ENCODE results near the gene CRYL1.

The CRYL1 gene

GRCh38 chr13:20402881-20403280 is 122.8 kb downstream of the CRYL1 start:
- Histone ChIP-seq H3K36me3 (ENCODE audit: control insufficient read depth, low read length) (no peaks in the 10 kb centered on the region), H3K27ac (ENCODE audit: low read depth, low read length) (no peak overlapping the region), H3K79me2 (ENCODE audit: control insufficient read depth, low read length) (no peaks in the 10 kb centered on the region), H3K27me3 (ENCODE audit: control insufficient read depth, low read length) (0 out of 2 replicates have a peak, but pooled peaks cover 5% of the 10 kb centered on the region), H3F3A (ENCODE audit: control insufficient read depth, insufficient read depth) (no peaks in the 10 kb centered on the region), H3K4me3 (ENCODE audit: low read length) (no peak overlapping the region), H3K4me2 (ENCODE audit: low read length) (no peak overlapping the region), H3K9me3 (ENCODE audit: control insufficient read depth, insufficient read depth, low read length) (no peaks in the 10 kb centered on the region), H3K4me1 (ENCODE audit: control insufficient read depth, low read length) (no peaks in the 10 kb centered on the region), H4K20me1 (ENCODE audit: control insufficient read depth, insufficient read depth, low read depth, low read length) (no peaks in the 10 kb centered on the region), H3K9me2 (replicated peaks; ENCODE audit: control insufficient read depth, low read length) (no peaks in the 10 kb centered on the region)
- TF ChIP-seq EZH2phosphoT487 (IDR thresholded peaks at IDR 0.05; ENCODE audit: borderline replicate concordance, low read length) (no peak), CTCF (IDR thresholded peaks at IDR 0.05; ENCODE audit: low read depth, low read length, poor library complexity, severe bottlenecking) (no peak)

- Histone ChIP-seq H3K4me1 (ENCODE audit: control insufficient read depth, low read length) (no peaks in the 10 kb centered on the region), H3K79me2 (ENCODE audit: control insufficient read depth, low read length) (no peaks in the 10 kb centered on the region), H4K20me1 (ENCODE audit: control insufficient read depth, insufficient read depth, low read depth, low read length) (no peaks in the 10 kb centered on the region), H3F3A (ENCODE audit: control insufficient read depth, insufficient read depth) (no peaks in the 10 kb centered on the region), H3K27ac (ENCODE audit: low read depth, low read length) (no peak overlapping the region), H3K9me3 (ENCODE audit: control insufficient read depth, insufficient read depth, low read length) (no peaks in the 10 kb centered on the region), H3K27me3 (ENCODE audit: control insufficient read depth, low read length) (0 out of 2 replicates have a peak, but pooled peaks cover 1% of the 10 kb centered on the region), H3K4me2 (ENCODE audit: low read length) (no peak overlapping the region), H3K36me3 (ENCODE audit: control insufficient read depth, low read length) (no peaks in the 10 kb centered on the region), H3K9me2 (replicated peaks; ENCODE audit: control insufficient read depth, low read length) (no peaks in the 10 kb centered on the region), H3K4me3 (ENCODE audit: low read length) (no peak overlapping the region)
- TF ChIP-seq EZH2phosphoT487 (IDR thresholded peaks at IDR 0.05; ENCODE audit: borderline replicate concordance, low read length): no peak
- TF ChIP-seq CTCF (IDR thresholded peaks at IDR 0.05; ENCODE audit: low read depth, low read length, poor library complexity, severe bottlenecking): no peak
Measured at GRCh38 chr13:20401931-20402856, 123.5 kb downstream of the CRYL1 start.

GRCh38 chr13:20401531-20401930 is 124.1 kb downstream of the CRYL1 start:
- no peak overlapping the region for H3K4me2 ChIP-seq (ENCODE audit: low read length)
- H3K27me3 ChIP-seq (ENCODE audit: control insufficient read depth, low read length): no peaks in the 10 kb centered on the region
- no peaks in the 10 kb centered on the region for H3K9me3 ChIP-seq (ENCODE audit: control insufficient read depth, insufficient read depth, low read length)
- H3K36me3 ChIP-seq (ENCODE audit: control insufficient read depth, low read length): no peaks in the 10 kb centered on the region
- no peaks in the 10 kb centered on the region for H4K20me1 ChIP-seq (ENCODE audit: control insufficient read depth, insufficient read depth, low read depth, low read length)
- H3K27ac ChIP-seq (ENCODE audit: low read depth, low read length): no peak overlapping the region
- no peaks in the 10 kb centered on the region for H3K4me1 ChIP-seq (ENCODE audit: control insufficient read depth, low read length)
- no peaks in the 10 kb centered on the region for H3K9me2 ChIP-seq (replicated peaks; ENCODE audit: control insufficient read depth, low read length)
- H3K79me2 ChIP-seq (ENCODE audit: control insufficient read depth, low read length): no peaks in the 10 kb centered on the region
- TF ChIP-seq CTCF (IDR thresholded peaks at IDR 0.05; ENCODE audit: low read depth, low read length, poor library complexity, severe bottlenecking) (no peak), EZH2phosphoT487 (IDR thresholded peaks at IDR 0.05; ENCODE audit: borderline replicate concordance, low read length) (no peak)
- H3F3A ChIP-seq (ENCODE audit: control insufficient read depth, insufficient read depth): no peaks in the 10 kb centered on the region
- H3K4me3 ChIP-seq (ENCODE audit: low read length): no peak overlapping the region
